Upper lobe of left lung (tissue), 6 donors: ENCODE measurements around the gene SPDYE8. TPM values are rescaled to one million over a fixed set of nuclear protein-coding genes. Genes with fewer than 3 reads are reported as not detected.
"Not testable (repeated sequence)": the region's sequence is repeated elsewhere in the genome, so short reads cannot be mapped to it uniquely, and the experiment has no call there.

Source experiments
- ATAC-seq, 2 donors: fragments of 200-7000 bp; cut with Tn5 transposase; one replicate each; pipeline ENCODE4 v1.9.1; 2022; ENCODE audit warnings: mild to moderate bottlenecking in 2 of 2, moderate library complexity in 2 of 2; ENCODE audit not compliant: low FRiP score in 2 of 2
- DNase-seq, 2 donors: peaks; one replicate each; pipeline ENCODE4 v3.0.0-alpha.2; 2019 to 2020
- H3K27ac ChIP-seq, 4 donors: fragments of 200-600 bp; sonication (generic); one replicate each; pipeline ENCODE4 v1.5.1; 2016 to 2019
- H3K27me3 ChIP-seq, 4 donors: fragments of 200-600 bp; sonication (generic); one replicate each; pipeline ENCODE4 v1.5.1; 2017 to 2019
- H3K36me3 ChIP-seq, 4 donors: fragments of 200-600 bp; sonication (generic); one replicate each; pipeline ENCODE4 v1.5.1; 2016 to 2019
- H3K4me1 ChIP-seq, 4 donors: fragments of 200-600 bp; sonication (generic); one replicate each; pipeline ENCODE4 v1.5.1; 2018 to 2019
- H3K4me3 ChIP-seq, 4 donors: fragments of 200-600 bp; sonication (generic); one replicate each; pipeline ENCODE4 v1.5.1; 2017 to 2019; ENCODE audit warnings: mild to moderate bottlenecking in 2 of 4, moderate library complexity in 1 of 4
- H3K9me3 ChIP-seq, 4 donors: fragments of 200-600 bp; sonication (generic); one replicate each; pipeline ENCODE4 v1.5.1; 2018 to 2019
- POLR2A ChIP-seq, 4 donors: fragments of 450-650 bp; IDR thresholded peaks; one replicate each; pipeline ENCODE4 v1.5.1; 2016 to 2017; ENCODE audit warnings: antibody characterized with exemption in 4 of 4, mild to moderate bottlenecking in 2 of 4
- POLR2AphosphoS5 ChIP-seq, 2 donors: sonication (generic); formaldehyde crosslinking; IDR thresholded peaks; one replicate each; pipeline ENCODE4 v1.5.1; 2017; ENCODE audit warnings: antibody characterized with exemption in 2 of 2
- WGBS, 2 donors: methylation state at CpG; one replicate each; pipeline ENCODE4 v1.1.5; 2017 to 2018; 5-methylcytosine and 5-hydroxymethylcytosine counted together
- total RNA-seq, 6 donors: library from RNA; depleted of rRNA in 4 of 6; stranded (reverse); fragments of >200 nt in 4 of 6; gene quantifications; one replicate each; pipeline versions ENCODE4 v1.1.0 to v1.2.1, GENCODE V29; 2016 to 2021
- TF ChIP-seq, protein P1 (sequence below), 6 experiments: fragments of 450-650 bp in 4 of 6; fragments of 200-600 bp in 2 of 6; sonication (generic) in 2 of 6; IDR thresholded peaks; one replicate each; pipeline ENCODE4 v1.5.1; 2016 to 2019; ENCODE audit warnings: antibody characterized with exemption in 6 of 6
- donor health status: DM: no; HTN: no; CAD: no; lungs with moderate emphysema.
- donor health status: DM: no; HTN: yes; CAD: no; lungs with severe emphysema.

The SPDYE8 gene, protein sequence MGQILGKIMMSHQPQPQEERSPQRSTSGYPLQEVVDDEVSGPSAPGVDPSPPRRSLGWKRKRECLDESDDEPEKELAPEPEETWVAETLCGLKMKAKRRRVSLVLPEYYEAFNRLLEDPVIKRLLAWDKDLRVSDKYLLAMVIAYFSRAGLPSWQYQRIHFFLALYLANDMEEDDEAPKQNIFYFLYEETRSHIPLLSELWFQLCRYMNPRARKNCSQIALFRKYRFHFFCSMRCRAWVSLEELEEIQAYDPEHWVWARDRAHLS
- total RNA-seq = not detected

- not testable (repeated sequence) for H3K4me1 ChIP-seq, DNase-seq, H3K27me3 ChIP-seq, H3K36me3 ChIP-seq, H3K9me3 ChIP-seq, H3K27ac ChIP-seq, H3K4me3 ChIP-seq, ATAC-seq
- WGBS, 2 donors = no CpG with 5 or more reads among the region's 8 CpGs
These were observed at the start of gene SPDYE8 for GRCh38 chr7:73029666-73030065. SPDYE8 (minus strand) TSS chr7:73029766; CDS start chr7:73027966, 1,800 bp downstream.

- H3K36me3 ChIP-seq, DNase-seq, H3K4me3 ChIP-seq, ATAC-seq, H3K4me1 ChIP-seq, H3K9me3 ChIP-seq, H3K27me3 ChIP-seq, H3K27ac ChIP-seq: not testable (repeated sequence)
- no CpG with 5 or more reads among the region's 8 CpGs for WGBS, 2 donors
These were observed 28.2 kb upstream of the SPDYE8 start, which contains the start of gene SPDYE11 for GRCh38 chr7:73057811-73058210. SPDYE11 (minus strand) TSS chr7:73057911; CDS start chr7:73056111, 1,800 bp downstream.

- Histone ChIP-seq H3K27ac (peak overlapping the region in 2 of 4 donors; percentile 67 to 91), H3K4me3 (peak overlapping the region in 3 of 4 donors; percentile 62 to 67 (median 65))
- peak in 1 of 2 donors; percentile 20 for DNase-seq
- not testable (repeated sequence) for H3K36me3 ChIP-seq, ATAC-seq, H3K4me1 ChIP-seq, H3K27me3 ChIP-seq, H3K9me3 ChIP-seq
- 21% methylated on average over 10 of the region's 10 CpGs for WGBS, 2 donors
These were observed 23.1 kb downstream of the SPDYE8 start for GRCh38 chr7:73006491-73006890.

GRCh38 chr7:73005693-73006447 is 23.7 kb downstream of the SPDYE8 start:
- ATAC-seq (peak; percentile 98 to 99), DNase-seq (peak; percentile 89 to 92)
- Histone ChIP-seq H3K4me3 (peak overlapping the region; percentile 53 to 67 (median 64)), H3K27ac (peak overlapping the region; percentile 89 to 93 (median 90))
- not testable (repeated sequence) for H3K4me1 ChIP-seq, H3K27me3 ChIP-seq, H3K9me3 ChIP-seq, H3K36me3 ChIP-seq
- WGBS, 2 donors = no CpG with 5 or more reads among the region's 66 CpGs
- TF ChIP-seq, protein P1, sequence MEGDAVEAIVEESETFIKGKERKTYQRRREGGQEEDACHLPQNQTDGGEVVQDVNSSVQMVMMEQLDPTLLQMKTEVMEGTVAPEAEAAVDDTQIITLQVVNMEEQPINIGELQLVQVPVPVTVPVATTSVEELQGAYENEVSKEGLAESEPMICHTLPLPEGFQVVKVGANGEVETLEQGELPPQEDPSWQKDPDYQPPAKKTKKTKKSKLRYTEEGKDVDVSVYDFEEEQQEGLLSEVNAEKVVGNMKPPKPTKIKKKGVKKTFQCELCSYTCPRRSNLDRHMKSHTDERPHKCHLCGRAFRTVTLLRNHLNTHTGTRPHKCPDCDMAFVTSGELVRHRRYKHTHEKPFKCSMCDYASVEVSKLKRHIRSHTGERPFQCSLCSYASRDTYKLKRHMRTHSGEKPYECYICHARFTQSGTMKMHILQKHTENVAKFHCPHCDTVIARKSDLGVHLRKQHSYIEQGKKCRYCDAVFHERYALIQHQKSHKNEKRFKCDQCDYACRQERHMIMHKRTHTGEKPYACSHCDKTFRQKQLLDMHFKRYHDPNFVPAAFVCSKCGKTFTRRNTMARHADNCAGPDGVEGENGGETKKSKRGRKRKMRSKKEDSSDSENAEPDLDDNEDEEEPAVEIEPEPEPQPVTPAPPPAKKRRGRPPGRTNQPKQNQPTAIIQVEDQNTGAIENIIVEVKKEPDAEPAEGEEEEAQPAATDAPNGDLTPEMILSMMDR (IDR thresholded peaks at IDR 0.05) = peak in 1 of 6 experiments; percentile 6
- TF ChIP-seq POLR2AphosphoS5 (IDR thresholded peaks at IDR 0.05) (peak; percentile 90 to 94), POLR2A (IDR thresholded peaks at IDR 0.05) (peak in 3 of 4 donors; percentile 76 to 85 (median 83))

GRCh38 chr7:73005356-73005692 is 24.2 kb downstream of the SPDYE8 start:
- H3K4me1 ChIP-seq, H3K36me3 ChIP-seq, H3K9me3 ChIP-seq, H3K27me3 ChIP-seq: not testable (repeated sequence)
- peak; percentile 96 to 98 for ATAC-seq
- 0% methylated on average over 10 of the region's 30 CpGs; no CpG with 5 or more reads in 1 of the 2 donors for WGBS, 2 donors
- Histone ChIP-seq H3K4me3 (peak overlapping the region; percentile 31 to 67 (median 64)), H3K27ac (peak overlapping the region; percentile 89 to 93 (median 90))
- peak; percentile 89 to 97 for DNase-seq

DNA sequence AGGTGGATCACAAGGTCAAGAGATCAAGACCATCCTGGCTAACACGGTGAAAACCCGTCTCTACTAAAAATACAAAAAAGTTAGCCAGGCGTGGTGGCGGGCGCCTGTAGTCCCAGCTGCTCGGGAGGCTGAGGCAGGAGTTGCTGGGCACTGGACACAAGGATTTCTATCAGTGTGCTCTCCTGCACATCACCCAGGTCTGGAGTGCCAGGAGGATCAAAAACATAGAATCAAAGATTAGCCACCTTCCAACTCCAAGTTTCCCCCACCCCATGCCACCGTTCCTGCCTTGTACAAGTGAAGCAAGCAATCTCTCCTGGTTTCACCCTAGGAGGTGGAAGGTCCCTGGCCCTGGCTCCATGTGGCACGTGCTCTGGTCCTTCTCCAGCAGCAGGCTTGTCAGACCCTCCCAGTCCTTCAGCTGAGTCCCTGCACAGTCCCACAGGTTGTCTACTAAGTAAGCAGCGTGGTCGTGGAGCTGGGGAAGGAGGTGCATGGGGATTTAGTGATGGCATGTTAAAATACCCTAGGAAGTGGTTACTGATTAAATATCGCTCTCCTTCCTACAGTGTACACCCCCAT is 31.6 kb downstream of the SPDYE8 start:
- WGBS, 2 donors = no CpG with 5 or more reads among the region's 11 CpGs
- not testable (repeated sequence) for H3K36me3 ChIP-seq, DNase-seq

DNA sequence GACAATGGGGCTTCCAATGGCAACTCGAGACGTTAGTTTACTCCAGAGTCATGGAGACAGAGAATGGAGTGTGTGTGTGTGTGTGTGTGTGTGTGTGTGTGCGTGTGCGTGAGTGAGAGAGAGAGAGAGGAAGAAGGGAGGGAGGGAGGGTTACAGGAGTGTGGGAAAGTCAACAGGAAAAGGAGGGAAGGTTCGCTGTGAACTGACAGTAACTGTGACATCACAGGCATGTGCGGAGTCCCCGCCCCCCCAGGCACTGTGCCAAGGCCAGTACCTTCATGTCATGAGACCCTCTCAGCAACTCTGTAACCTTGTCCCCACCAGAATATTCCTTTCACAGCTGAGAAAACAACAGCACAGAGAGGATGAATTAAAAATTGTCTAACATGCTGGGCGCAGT is 32.1 kb downstream of the SPDYE8 start:
- not testable (repeated sequence) for H3K27me3 ChIP-seq, H3K27ac ChIP-seq, H3K9me3 ChIP-seq, DNase-seq, H3K4me3 ChIP-seq, H3K4me1 ChIP-seq, H3K36me3 ChIP-seq
- 60% methylated on average over 4 of the region's 8 CpGs; no CpG with 5 or more reads in 1 of the 2 donors for WGBS, 2 donors
- peak in 1 of 2 donors; percentile 17 for ATAC-seq

More for the DNA sequence above, 31.6 kb downstream of the SPDYE8 start:
- not testable (repeated sequence) for ATAC-seq, H3K27ac ChIP-seq, H3K4me1 ChIP-seq, H3K4me3 ChIP-seq, H3K27me3 ChIP-seq, H3K9me3 ChIP-seq

DNA sequence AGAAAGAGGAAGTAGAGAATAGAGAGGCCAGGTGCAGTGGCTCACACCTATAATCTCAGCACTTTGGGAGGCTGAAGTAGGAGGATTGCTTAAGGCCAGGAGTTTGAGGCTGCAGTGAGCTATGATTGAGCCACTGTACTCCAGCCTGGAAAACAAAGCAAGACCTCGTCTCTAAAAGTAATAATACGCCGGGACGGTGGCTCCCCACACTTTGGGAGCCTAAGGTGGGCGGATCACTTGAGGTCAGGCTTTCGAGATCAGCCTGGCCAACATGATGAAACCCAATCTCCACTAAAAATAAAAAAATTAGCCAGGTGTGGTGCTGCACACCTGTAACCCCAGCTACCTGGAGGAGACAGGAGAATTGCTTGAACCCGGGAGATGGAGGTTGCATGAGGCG is 34.1 kb downstream of the SPDYE8 start:
- H3K4me3 ChIP-seq, ATAC-seq, H3K4me1 ChIP-seq, DNase-seq, H3K27me3 ChIP-seq, H3K9me3 ChIP-seq, H3K27ac ChIP-seq, H3K36me3 ChIP-seq: not testable (repeated sequence)
- WGBS, 2 donors = 100% methylated on average over 6 of the region's 8 CpGs; no CpG with 5 or more reads in 1 of the 2 donors

DNA sequence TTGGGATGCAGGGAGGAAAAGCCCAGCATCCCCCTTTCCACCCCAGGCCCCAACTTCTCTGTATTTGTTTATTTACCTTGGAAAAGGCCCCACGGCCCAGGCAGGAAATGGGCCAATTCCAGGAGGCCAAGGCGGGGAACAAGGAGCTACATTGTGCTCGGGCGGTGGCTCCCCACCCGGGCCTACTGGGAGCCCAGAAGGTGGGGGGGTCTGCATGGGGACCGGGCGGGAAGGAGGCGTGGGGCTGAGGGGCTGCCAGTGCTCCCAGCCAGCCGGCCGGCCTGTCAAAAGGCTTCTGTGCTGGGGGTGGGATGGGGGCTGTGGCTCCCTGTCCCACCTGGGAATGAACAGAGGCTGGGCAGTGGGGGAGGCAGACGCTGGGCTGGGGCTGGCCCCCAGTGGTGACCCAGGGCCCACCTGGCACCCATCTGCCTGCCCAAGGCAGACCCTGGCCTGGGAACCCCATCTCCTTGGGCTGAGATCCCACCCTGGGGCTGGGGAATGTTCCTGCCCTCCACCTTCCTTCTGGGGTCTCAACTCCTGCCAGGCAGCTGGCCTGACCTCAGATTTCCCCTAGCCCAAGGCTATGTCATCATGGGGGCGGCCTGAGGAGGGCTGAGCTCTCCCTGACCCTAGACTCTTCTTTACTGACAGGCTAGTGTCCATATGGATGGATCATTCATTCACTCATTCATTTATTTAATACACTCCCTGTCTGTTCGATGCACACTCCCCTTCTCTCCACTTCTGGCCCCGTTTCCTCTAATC is 39.2 kb downstream of the SPDYE8 start:
- not testable (repeated sequence) for H3K4me3 ChIP-seq, H3K9me3 ChIP-seq, H3K36me3 ChIP-seq, H3K27ac ChIP-seq, H3K4me1 ChIP-seq, H3K27me3 ChIP-seq
- WGBS, 2 donors = no CpG with 5 or more reads among the region's 14 CpGs
- ATAC-seq = peak; percentile 60 to 71
- DNase-seq = peak in 1 of 2 donors; percentile 58

- not testable (repeated sequence) for H3K36me3 ChIP-seq, H3K9me3 ChIP-seq, H3K27me3 ChIP-seq, DNase-seq, H3K27ac ChIP-seq, H3K4me3 ChIP-seq, ATAC-seq, H3K4me1 ChIP-seq
- WGBS, 2 donors = 96% methylated on average over 8 of the region's 11 CpGs; no CpG with 5 or more reads in 1 of the 2 donors
These were observed 47.5 kb downstream of the SPDYE8 start for GRCh38 chr7:72982084-72982483.

DNA sequence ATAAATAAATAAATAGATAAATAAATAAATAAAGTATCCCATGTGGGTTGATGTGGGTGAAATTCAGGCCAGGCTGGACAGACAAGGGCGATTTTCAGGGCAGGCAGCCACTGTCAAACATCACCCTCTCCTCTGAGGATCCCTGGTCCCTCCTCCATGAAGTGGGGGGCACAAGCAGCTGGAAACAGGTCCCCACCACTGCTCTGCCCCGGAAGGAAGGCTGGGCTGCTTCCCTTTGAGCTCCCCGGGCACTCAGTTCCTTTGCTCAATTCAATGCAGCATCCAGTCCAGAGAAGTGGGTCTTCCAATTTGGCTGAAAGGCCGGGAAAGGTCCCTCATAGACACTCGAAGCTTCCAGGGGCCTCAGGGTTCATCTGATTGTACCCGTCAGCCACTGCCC is 49.2 kb downstream of the SPDYE8 start:
- not testable (repeated sequence) for H3K9me3 ChIP-seq, H3K36me3 ChIP-seq, ATAC-seq, H3K4me1 ChIP-seq, H3K4me3 ChIP-seq, DNase-seq, H3K27ac ChIP-seq, H3K27me3 ChIP-seq
- WGBS, 2 donors = no CpG with 5 or more reads among the region's 6 CpGs
